NCI-H2107 (cell line): Measurements from ENCODE around the gene ALG1L2.
"Not testable (repeated sequence)": the region's sequence is repeated elsewhere in the genome, so short reads cannot be mapped to it uniquely, and the experiment has no call there.

Source experiments
- DNase-seq: peaks from one replicate; lab custom pipeline; 2025; lab: John Stamatoyannopoulos, UW

The ALG1L2 gene

DNA sequence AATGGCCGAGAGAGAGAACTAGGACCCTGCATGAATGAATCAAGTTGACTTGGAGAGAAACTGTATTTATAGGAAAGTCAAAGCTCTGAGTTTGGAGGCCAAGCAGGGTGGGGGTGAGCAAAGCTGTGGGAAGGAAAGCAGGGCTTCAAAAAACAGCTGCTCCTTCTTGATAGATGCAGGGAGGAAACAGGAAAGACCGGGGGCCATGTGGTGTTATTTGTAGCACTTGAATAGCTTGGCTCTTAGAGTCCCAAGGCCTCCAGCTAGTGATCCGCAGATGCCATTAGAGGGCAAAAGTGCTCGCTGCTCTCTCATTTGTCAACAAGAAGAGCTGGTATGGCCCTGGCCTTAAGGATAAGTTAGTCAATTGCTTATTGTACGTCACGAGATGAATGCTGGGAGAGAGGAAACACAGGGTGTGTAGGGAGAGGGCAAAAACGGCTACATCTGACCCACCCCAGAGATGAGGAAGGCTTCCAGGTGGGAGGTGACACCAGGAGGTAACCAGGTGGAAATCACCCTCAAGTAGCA is at the start of gene ALG1L2:
Gene ALG1L2, plus strand, starts transcription at position 481 of the 531 bp plus-strand sequence. CDS start 186 bp downstream, outside the sequence.
- no peak for DNase-seq

DNA sequence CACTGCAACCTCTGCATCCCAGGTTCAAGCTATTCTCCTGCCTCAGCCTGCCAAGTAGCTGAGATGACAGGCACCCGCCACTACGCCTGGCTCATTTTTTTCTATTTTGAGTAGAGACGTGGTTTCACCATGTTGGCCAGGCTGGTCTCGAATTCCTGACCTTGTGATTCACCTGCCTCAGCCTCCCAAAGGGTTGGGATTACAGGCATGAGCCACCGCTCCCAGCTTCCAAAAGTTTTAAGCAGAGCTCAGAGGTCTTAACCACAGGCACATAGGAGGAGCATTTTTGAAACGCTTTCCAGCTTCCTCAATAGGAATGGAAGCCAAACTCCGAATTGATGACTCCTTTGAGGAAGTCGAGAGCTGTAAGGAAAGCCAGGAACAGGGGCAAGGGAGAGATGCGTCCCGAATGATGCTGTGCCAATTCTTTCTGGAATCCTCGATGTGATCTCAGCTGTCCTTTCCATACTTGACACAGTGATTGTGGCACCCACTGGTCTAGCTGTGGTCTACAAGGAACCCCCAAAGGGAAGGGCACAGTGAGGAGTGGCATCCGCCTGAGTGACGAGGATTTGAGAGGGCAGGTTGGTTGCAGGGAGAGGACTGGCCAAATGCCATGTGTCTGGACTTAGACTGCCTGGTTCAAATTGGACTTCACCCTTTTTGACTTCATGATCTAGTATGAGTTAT is 44.4 kb upstream of the ALG1L2 start:
- not testable (repeated sequence) for DNase-seq

DNA sequence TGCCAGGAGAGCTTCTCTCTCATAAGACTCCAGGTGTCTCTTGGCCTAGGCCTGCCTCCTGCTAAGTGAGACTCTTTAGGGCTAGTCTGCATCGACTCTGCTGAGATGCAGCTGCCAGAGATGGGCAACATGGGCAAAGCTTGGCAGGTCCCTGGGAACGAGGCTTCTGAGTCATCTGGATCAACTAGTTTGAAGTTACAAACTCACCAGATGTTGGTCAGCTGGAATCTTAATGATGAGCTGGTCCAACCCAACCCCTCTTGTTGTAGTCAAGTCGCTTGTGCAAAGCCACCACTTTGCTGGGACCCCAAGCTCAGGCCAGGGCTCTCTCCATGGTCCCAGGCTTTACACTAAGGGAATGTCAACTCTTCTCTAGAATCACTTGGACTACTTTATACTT is 38.9 kb upstream of the ALG1L2 start:
- DNase-seq = not testable (repeated sequence)

- DNase-seq = not testable (repeated sequence)
Measured at GRCh38 chr3:130043658-130044057, 38.0 kb upstream of the ALG1L2 start.

DNA sequence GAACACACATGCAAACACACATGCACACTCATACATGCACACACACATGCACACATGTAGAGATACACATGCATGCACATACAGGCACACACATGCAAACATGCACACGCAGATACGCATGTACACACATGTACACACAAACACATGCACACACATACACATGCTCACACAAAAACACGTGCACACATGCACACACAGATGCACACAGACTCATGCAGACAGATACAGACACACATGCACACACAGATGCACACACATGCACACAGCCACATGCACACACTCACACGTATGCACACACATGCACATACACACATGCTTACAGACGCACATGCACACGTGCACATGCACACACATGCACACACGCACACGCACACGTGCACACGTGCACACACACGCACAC is 37.3 kb upstream of the ALG1L2 start:
- DNase-seq = no peak

- no peak for DNase-seq
Measured at GRCh38 chr3:130048726-130049125, 32.9 kb upstream of the ALG1L2 start.

GRCh38 chr3:130052366-130052765 is 29.3 kb upstream of the ALG1L2 start:
- not testable (repeated sequence) for DNase-seq

- DNase-seq = not testable (repeated sequence)
Measured at GRCh38 chr3:130052965-130053364, 28.7 kb upstream of the ALG1L2 start.

- not testable (repeated sequence) for DNase-seq
Measured at GRCh38 chr3:130057536-130058266, 23.9 kb upstream of the ALG1L2 start.

DNA sequence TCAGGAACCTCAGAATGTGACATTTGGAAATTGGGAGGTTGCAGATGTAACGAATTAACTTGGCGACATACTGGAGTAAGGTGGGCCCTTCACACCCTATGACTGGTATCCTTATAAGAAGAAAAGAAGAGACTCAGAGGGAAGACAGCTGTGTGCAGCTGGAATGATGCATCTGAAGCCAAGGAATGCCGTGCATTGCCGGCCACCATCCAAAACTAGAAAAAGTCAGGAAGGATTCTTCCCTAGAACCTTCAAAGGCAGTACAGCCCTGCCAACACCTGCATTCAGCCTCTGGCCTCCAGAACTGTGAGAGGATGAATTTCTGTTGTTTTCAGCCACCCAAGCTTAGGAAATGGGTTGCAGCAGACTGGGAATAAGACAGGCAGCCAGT is 23.4 kb upstream of the ALG1L2 start:
- DNase-seq = not testable (repeated sequence)

GRCh38 chr3:130058716-130059115 is 22.9 kb upstream of the ALG1L2 start:
- DNase-seq = not testable (repeated sequence)

- not testable (repeated sequence) for DNase-seq
Measured at GRCh38 chr3:130059162-130059561, 22.5 kb upstream of the ALG1L2 start.

GRCh38 chr3:130073582-130073981 is 8.0 kb upstream of the ALG1L2 start:
- DNase-seq = no peak

DNA sequence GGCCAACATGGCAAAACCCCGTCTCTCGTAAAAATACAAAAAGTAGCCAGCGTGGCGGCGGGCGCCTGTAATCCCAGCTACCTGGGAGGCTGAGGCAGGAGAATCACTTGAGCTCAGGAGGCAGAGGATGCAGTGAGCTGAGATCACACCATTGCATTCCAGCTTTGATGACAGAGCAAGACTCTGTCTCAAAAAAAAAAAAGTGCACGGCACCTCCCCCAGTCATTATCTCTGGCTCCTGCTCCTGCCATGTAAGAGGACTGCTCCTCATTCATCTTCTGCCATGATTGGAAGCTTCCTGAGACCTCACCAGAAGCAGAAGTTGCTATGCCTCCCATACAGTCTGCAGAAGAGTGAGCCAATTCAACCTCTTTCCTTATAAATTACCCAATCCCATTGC is 4.0 kb upstream of the ALG1L2 start:
- no peak for DNase-seq

- DNase-seq = not testable (repeated sequence)
Measured at GRCh38 chr3:130083363-130084090, 1.9 kb downstream of the ALG1L2 start.

GRCh38 chr3:130084436-130084980 is 2.9 kb downstream of the ALG1L2 start:
- no peak for DNase-seq

GRCh38 chr3:130085881-130086280 is 4.2 kb downstream of the ALG1L2 start:
- DNase-seq = no peak

- DNase-seq = not testable (repeated sequence)
Measured at GRCh38 chr3:130086628-130087027, 5.0 kb downstream of the ALG1L2 start.

DNA sequence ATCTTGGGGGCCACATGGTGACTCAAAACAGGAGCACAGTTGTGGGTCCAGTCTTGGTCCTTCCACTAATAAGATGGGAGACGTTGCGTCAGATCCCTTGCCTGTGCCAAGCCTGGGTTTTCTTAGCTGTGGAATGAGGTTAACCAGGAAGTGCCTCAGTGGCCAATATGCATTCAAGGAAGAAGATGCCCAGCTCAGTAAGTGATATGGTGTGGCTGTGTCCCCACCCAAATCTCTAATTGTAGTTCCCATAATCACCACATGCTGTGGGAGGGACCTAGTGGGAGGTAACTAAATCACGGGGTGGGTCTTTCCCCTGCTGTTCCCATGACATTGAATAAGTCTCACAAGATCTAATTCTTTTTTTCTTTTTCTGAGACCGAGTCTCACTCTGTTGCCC is 6.4 kb downstream of the ALG1L2 start:
- DNase-seq = no peak

DNA sequence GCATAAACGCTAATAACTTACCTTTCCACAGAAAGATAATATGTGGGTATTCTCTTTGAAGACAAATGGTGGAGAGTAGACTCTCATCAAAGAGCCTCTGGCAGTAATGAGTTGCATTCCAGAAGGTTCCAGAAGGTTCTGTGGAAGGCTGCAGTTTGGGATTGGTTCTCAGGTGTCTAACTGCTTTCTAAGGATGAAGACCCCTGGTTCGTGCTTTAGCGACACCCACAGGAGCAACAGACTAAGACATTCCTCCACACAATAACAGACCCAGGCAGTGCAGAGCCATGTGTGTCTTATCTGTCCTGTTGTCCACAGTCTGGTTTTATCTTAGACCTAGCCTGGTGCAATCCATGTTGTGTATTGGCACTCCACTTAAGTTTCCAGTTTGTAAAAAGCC is 9.1 kb downstream of the ALG1L2 start:
- not testable (repeated sequence) for DNase-seq

GRCh38 chr3:130091958-130092357 is 10.3 kb downstream of the ALG1L2 start:
- DNase-seq = no peak

- no peak for DNase-seq
Measured at GRCh38 chr3:130093741-130094391, 12.2 kb downstream of the ALG1L2 start.
